GM12878 (cell line): ENCODE results near the gene PTCH2. TPM values are rescaled to one million over a fixed set of nuclear protein-coding genes. Genes with fewer than 3 reads are reported as not detected.

Source experiments
- ATAC-seq: fragments of 200-7000 bp; cut with Tn5 transposase; 3 replicates; pipeline ENCODE4 v1.9.1; 2020; ENCODE audit warnings: mild to moderate bottlenecking, moderate library complexity
- BruUV-seq: library from RNA; stranded (reverse); fragments of 400-500 nt; replicated peaks from 2 replicates; lab custom pipeline; 2021; lab: Mats Ljungman, UMichigan
- CTCF ChIA-PET: fragments of 300-600 bp; sonication (Branson Sonifier 250); formaldehyde crosslinking; extraction: SDS; loops from one replicate; lab custom pipeline; 2021; ENCODE audit warnings: inconsistent platforms; lab: Yijun Ruan, JAX
- POLR2A ChIA-PET: fragments of 350-600 bp; formaldehyde crosslinking; extraction: SDS; loops from one replicate; lab custom pipeline; 2021; ENCODE audit warnings: inconsistent platforms; lab: Charles Lee
- RAD21 ChIA-PET: fragments of 300-600 bp; sonication (Branson Sonifier 250); formaldehyde crosslinking; loops from one replicate; lab custom pipeline; 2023; ENCODE audit warnings: antibody characterized with exemption; ENCODE audit not compliant: unreplicated experiment; lab: Charles Lee
- SMC1A ChIA-PET: fragments of 300-600 bp; sonication (Branson Sonifier 250); formaldehyde crosslinking; loops from one replicate; lab custom pipeline; 2023; ENCODE audit not compliant: unreplicated experiment, uncharacterized antibody; lab: Charles Lee
- DNase-seq: peaks from one replicate; pipeline ENCODE4 v3.0.0-alpha.2; 2011; ENCODE audit warnings: low read depth, low spot score
- FAIRE-seq: peaks from 3 replicates; lab custom pipeline; 2011; peaks lifted over from hg19 to GRCh38; lab: Jason Lieb, UNC
- H2AFZ ChIP-seq: 2 replicates; pipeline ENCODE4 v1.6.0; 2011; ENCODE audit warnings: low read depth, low read length, control low read depth; ENCODE audit not compliant: control insufficient read depth
- H3K27ac ChIP-seq: 2 replicates; pipeline ENCODE4 v1.5.1; 2011; ENCODE audit warnings: control low read depth; ENCODE audit not compliant: control insufficient read depth, insufficient read depth
- H3K27me3 ChIP-seq, 2 experiments: replicated peaks in 1 of 2; 2 replicates each; pipeline versions ENCODE4 v1.6.0 to v1.6.1; 2011; ENCODE audit warnings: low read length in 1 of 2; ENCODE audit not compliant: control insufficient read depth in 2 of 2, insufficient read depth in 2 of 2
- H3K36me3 ChIP-seq, 2 experiments: 2 replicates each; pipeline ENCODE4 v1.5.1; 2011; ENCODE audit warnings: low read length in 1 of 2; ENCODE audit not compliant: control insufficient read depth in 2 of 2, insufficient read depth in 2 of 2
- H3K4me1 ChIP-seq: 2 replicates; pipeline ENCODE4 v1.6.1; 2011; ENCODE audit warnings: mild to moderate bottlenecking, low read length, moderate library complexity, mixed read lengths; ENCODE audit not compliant: control insufficient read depth, insufficient read depth
- H3K4me2 ChIP-seq: 2 replicates; pipeline ENCODE4 v1.6.0; 2011; ENCODE audit warnings: control low read depth; ENCODE audit not compliant: control insufficient read depth, insufficient read depth
- H3K4me3 ChIP-seq: fragments of 200-600 bp; sonication (generic); 2 replicates; pipeline ENCODE4 v1.5.1; 2016
- H3K79me2 ChIP-seq: 2 replicates; pipeline ENCODE4 v1.6.0; 2011; ENCODE audit warnings: low read length; ENCODE audit not compliant: control insufficient read depth, insufficient read depth
- H3K9ac ChIP-seq: 2 replicates; pipeline ENCODE4 v1.8.0; 2011; ENCODE audit warnings: low read length, control low read depth, mixed read lengths; ENCODE audit not compliant: control insufficient read depth, insufficient read depth
- H3K9me3 ChIP-seq: replicated peaks from 3 replicates; pipeline ENCODE4 v1.5.1; 2011; ENCODE audit warnings: mild to moderate bottlenecking, low read length; ENCODE audit not compliant: control insufficient read depth, insufficient read depth
- H4K20me1 ChIP-seq: 2 replicates; pipeline ENCODE4 v1.6.0; 2011; ENCODE audit not compliant: control insufficient read depth, insufficient read depth
- BACH1 ChIP-seq: fragments of 450-650 bp; IDR thresholded peaks from 2 replicates; pipeline ENCODE4 v1.6.1; 2017; ENCODE audit warnings: mild to moderate bottlenecking, borderline replicate concordance
- DPF2 ChIP-seq: fragments of 450-650 bp; IDR thresholded peaks from 2 replicates; pipeline ENCODE4 v1.6.1; 2017; ENCODE audit warnings: mild to moderate bottlenecking
- ESRRA ChIP-seq: IDR thresholded peaks from 2 replicates; pipeline ENCODE4 v1.6.1; 2012; ENCODE audit warnings: mild to moderate bottlenecking, low read length, improper control_type of control experiment
- GATAD2B ChIP-seq: fragments of 450-650 bp; conservative IDR thresholded peaks from 2 replicates; pipeline ENCODE4 v1.6.1; 2017; ENCODE audit warnings: low read depth, mild to moderate bottlenecking, moderate library complexity
- MEF2A ChIP-seq: IDR thresholded peaks from 2 replicates; pipeline ENCODE4 v1.6.1; 2011; ENCODE audit warnings: low read depth, mild to moderate bottlenecking, low read length, moderate library complexity; ENCODE audit not compliant: insufficient read depth
- MTA2 ChIP-seq: fragments of 450-650 bp; IDR thresholded peaks from 2 replicates; pipeline ENCODE4 v1.6.1; 2016; ENCODE audit warnings: low read depth, mild to moderate bottlenecking, moderate library complexity
- POLR2AphosphoS5 ChIP-seq: IDR thresholded peaks from 2 replicates; pipeline ENCODE4 v1.6.1; 2011; ENCODE audit warnings: mild to moderate bottlenecking, low read length, inconsistent platforms
- RAD21 ChIP-seq: IDR thresholded peaks from 2 replicates; pipeline ENCODE4 v1.6.1; 2011; ENCODE audit warnings: mild to moderate bottlenecking, low read depth, low read length, moderate library complexity; ENCODE audit not compliant: insufficient read depth
- RFX5 ChIP-seq: IDR thresholded peaks from 2 replicates; pipeline ENCODE4 v1.6.1; 2011; ENCODE audit warnings: low read depth, low read length, improper control_type of control experiment
- TARDBP ChIP-seq: IDR thresholded peaks from 2 replicates; pipeline ENCODE4 v1.6.1; 2016; ENCODE audit warnings: borderline replicate concordance
- TCF3 ChIP-seq: IDR thresholded peaks from 2 replicates; pipeline ENCODE4 v1.6.1; 2012; ENCODE audit warnings: low read depth, mild to moderate bottlenecking, low read length, borderline replicate concordance; ENCODE audit not compliant: insufficient read depth
- ZNF207 ChIP-seq: fragments of 450-650 bp; IDR thresholded peaks from 2 replicates; pipeline ENCODE4 v1.6.1; 2014; ENCODE audit warnings: antibody characterized with exemption, mild to moderate bottlenecking, borderline replicate concordance
- ZNF217 ChIP-seq: fragments of 450-650 bp; IDR thresholded peaks from 2 replicates; pipeline ENCODE4 v1.6.1; 2017; ENCODE audit warnings: antibody characterized with exemption, mild to moderate bottlenecking
- ZNF384 ChIP-seq: IDR thresholded peaks from 2 replicates; pipeline ENCODE4 v1.6.1; 2012; ENCODE audit warnings: low read depth, mild to moderate bottlenecking, low read length, improper control_type of control experiment, borderline replicate concordance
- WGBS: methylation state at CpG from one replicate; pipeline ENCODE4 v1.1.6; 2016; ENCODE audit warnings: low lambda C conversion rate; ENCODE audit not compliant: insufficient replicate concordance, insufficient coverage; ENCODE audit errors: missing lambda C conversion rate; 5-methylcytosine and 5-hydroxymethylcytosine counted together
- in situ Hi-C: fragments of 300-500 bp; cut with MboI; formaldehyde crosslinking; loops from 9 replicates; pipeline ENCODE4 v1.14.3; 2018; ENCODE audit warnings: mixed read lengths
- intact Hi-C: fragments of 100-400 bp; cut with micrococcal nuclease; formaldehyde crosslinking; loops from one replicate; pipeline ENCODE4 v1.14.2; 2022; ENCODE audit not compliant: unreplicated experiment
- polyA plus RNA-seq, 11 experiments: library from polyadenylated mRNA; depleted of rRNA in 4 of 11; unstranded in 6 of 11; stranded (reverse) in 5 of 11; fragments of >200 nt; fragmentation: Nextera tagmentation in 4 of 11; fragmentation: Illumina TruSeq in 1 of 11; extraction: Ambion mirVana in 4 of 11; extraction: Trizol in 1 of 11; gene quantifications; 1 replicate in 1 of 11; 2 replicates in 10 of 11; pipeline versions ENCODE4 v1.2.1 to v1.2.3, GENCODE V29; 2011 to 2016; ENCODE audit warnings: inconsistent platforms in 2 of 11, missing spikeins in 2 of 11, low read depth in 1 of 11
- total RNA-seq, 4 experiments: library from RNA; depleted of rRNA in 3 of 4; stranded (reverse); fragments of >200 nt in 3 of 4; fragmentation: Illumina TruSeq in 1 of 4; extraction: Trizol in 1 of 4; gene quantifications; 2 replicates each; pipeline versions ENCODE4 v1.2.1 to v1.2.3, GENCODE V29; 2013 to 2021
- TF ChIP-seq, protein P1 (sequence below): fragments of 150-350 bp; IDR thresholded peaks from 2 replicates; pipeline ENCODE4 v1.6.1; 2016; ENCODE audit warnings: low read depth, low read length
- TF ChIP-seq, protein P2 (sequence below): fragments of 450-650 bp; IDR thresholded peaks from 2 replicates; pipeline ENCODE4 v1.6.1; 2017; ENCODE audit warnings: mild to moderate bottlenecking

PTCH2 gene
- total and polyA plus RNA-seq, 10 of the 15 experiments (the other 5 are each of a cell fraction or from before 2014, with no cell fraction given): 0.03 to 8.4 (median 0.10) TPM

DNA sequence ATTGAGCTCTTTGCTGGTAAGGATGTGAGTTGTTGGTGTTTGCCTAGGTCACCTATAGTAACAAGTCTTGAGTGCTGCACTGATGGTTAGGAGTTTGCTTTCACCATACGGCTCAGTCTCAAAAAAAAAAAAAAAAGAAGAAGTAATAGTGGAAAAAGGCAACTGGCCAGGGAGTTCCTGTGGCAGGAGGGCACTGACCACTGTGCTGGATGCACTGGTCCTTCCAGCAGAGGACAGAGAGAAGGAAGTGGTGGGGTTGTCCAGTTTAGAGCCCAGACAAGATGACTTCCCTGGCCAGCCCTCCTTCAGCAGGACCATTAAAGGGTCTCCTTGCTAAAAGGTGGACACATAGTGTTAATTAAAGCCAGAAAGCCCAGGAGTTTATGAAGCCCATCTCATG is 11.9 kb upstream of the PTCH2 start:
- Histone ChIP-seq H3K4me2 (no peak overlapping the region), H3K27me3 (no peaks in the 10 kb centered on the region), H3K36me3 (peaks cover 0 to 5% of the 10 kb centered on the region in 2 experiments; a peak in 2 of 4 replicates), H3K27ac (no peak overlapping the region), H3K9me3 (no peaks in the 10 kb centered on the region), H4K20me1 (no peaks in the 10 kb centered on the region), H3K4me3 (no peak overlapping the region), H3K79me2 (no peaks in the 10 kb centered on the region), H3K9ac (no peak overlapping the region), H2AFZ (no peak overlapping the region), H3K4me1 (peaks cover 3% of the 10 kb centered on the region; the same call in 1 of the 2 replicates)
- DNase-seq: no peak
- no peak for FAIRE-seq
- 100% methylated on average over 1 of the region's 1 CpG for WGBS
- ATAC-seq: no peak
- ChIA-PET CTCF (no interaction called here), POLR2A (no interaction called here), SMC1A (no interaction called here), RAD21 (no interaction called here)
- intact Hi-C loops (no loop called here), in situ Hi-C loops (no loop called here)
- TF ChIP-seq RFX5 (no peak), ZNF217 (no peak), MEF2A (no peak), TARDBP (no peak), DPF2 (no peak), RAD21 (no peak), MTA2 (no peak), ESRRA (no peak), ZNF207 (no peak), BACH1 (no peak), POLR2AphosphoS5 (no peak), ZNF384 (no peak), TCF3 (no peak), GATAD2B (no peak)
- TF ChIP-seq, protein P1, sequence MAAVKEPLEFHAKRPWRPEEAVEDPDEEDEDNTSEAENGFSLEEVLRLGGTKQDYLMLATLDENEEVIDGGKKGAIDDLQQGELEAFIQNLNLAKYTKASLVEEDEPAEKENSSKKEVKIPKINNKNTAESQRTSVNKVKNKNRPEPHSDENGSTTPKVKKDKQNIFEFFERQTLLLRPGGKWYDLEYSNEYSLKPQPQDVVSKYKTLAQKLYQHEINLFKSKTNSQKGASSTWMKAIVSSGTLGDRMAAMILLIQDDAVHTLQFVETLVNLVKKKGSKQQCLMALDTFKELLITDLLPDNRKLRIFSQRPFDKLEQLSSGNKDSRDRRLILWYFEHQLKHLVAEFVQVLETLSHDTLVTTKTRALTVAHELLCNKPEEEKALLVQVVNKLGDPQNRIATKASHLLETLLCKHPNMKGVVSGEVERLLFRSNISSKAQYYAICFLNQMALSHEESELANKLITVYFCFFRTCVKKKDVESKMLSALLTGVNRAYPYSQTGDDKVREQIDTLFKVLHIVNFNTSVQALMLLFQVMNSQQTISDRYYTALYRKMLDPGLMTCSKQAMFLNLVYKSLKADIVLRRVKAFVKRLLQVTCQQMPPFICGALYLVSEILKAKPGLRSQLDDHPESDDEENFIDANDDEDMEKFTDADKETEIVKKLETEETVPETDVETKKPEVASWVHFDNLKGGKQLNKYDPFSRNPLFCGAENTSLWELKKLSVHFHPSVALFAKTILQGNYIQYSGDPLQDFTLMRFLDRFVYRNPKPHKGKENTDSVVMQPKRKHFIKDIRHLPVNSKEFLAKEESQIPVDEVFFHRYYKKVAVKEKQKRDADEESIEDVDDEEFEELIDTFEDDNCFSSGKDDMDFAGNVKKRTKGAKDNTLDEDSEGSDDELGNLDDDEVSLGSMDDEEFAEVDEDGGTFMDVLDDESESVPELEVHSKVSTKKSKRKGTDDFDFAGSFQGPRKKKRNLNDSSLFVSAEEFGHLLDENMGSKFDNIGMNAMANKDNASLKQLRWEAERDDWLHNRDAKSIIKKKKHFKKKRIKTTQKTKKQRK: no peak
- TF ChIP-seq, protein P2, sequence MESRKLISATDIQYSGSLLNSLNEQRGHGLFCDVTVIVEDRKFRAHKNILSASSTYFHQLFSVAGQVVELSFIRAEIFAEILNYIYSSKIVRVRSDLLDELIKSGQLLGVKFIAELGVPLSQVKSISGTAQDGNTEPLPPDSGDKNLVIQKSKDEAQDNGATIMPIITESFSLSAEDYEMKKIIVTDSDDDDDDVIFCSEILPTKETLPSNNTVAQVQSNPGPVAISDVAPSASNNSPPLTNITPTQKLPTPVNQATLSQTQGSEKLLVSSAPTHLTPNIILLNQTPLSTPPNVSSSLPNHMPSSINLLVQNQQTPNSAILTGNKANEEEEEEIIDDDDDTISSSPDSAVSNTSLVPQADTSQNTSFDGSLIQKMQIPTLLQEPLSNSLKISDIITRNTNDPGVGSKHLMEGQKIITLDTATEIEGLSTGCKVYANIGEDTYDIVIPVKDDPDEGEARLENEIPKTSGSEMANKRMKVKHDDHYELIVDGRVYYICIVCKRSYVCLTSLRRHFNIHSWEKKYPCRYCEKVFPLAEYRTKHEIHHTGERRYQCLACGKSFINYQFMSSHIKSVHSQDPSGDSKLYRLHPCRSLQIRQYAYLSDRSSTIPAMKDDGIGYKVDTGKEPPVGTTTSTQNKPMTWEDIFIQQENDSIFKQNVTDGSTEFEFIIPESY: no peak
- BruUV-seq: no TSS peak
